Cortex of kidney (tissue), 1 donor: ENCODE data around the gene RNF138.
"Not testable (repeated sequence)": the region's sequence is repeated elsewhere in the genome, so short reads cannot be mapped to it uniquely, and the experiment has no call there.

ENCODE experiments used
- DNase-seq: peaks from one replicate; lab custom pipeline; 2025; lab: John Stamatoyannopoulos, UW

The RNF138 gene

GRCh38 chr18:32095900-32096229 lies 4.2 kb downstream of the RNF138 start:
- DNase-seq: no peak

GRCh38 chr18:32096946-32097345 lies 5.3 kb downstream of the RNF138 start:
- no peak for DNase-seq

GRCh38 chr18:32104516-32104915 lies 12.8 kb downstream of the RNF138 start:
- DNase-seq: no peak

- DNase-seq: no peak
Measured at GRCh38 chr18:32110005-32110404, 18.3 kb downstream of the RNF138 start.

GRCh38 chr18:32111706-32112105 lies 20.0 kb downstream of the RNF138 start:
- no peak for DNase-seq

- no peak for DNase-seq
Measured at GRCh38 chr18:32112826-32113225, 21.2 kb downstream of the RNF138 start.

GRCh38 chr18:32114293-32114942 lies 22.7 kb downstream of the RNF138 start:
- DNase-seq: no peak

- no peak for DNase-seq
Measured at GRCh38 chr18:32122039-32122438, 30.4 kb downstream of the RNF138 start.

GRCh38 chr18:32126538-32126937 lies 34.9 kb downstream of the RNF138 start:
- no peak for DNase-seq

- DNase-seq: no peak
Measured at GRCh38 chr18:32135625-32136024, 44.0 kb downstream of the RNF138 start.

- DNase-seq: no peak
Measured at GRCh38 chr18:32138332-32138982, 46.8 kb downstream of the RNF138 start.

- DNase-seq: no peak
Measured at GRCh38 chr18:32139835-32140283, 48.2 kb downstream of the RNF138 start.

GRCh38 chr18:32148185-32148870 lies 56.7 kb downstream of the RNF138 start:
- no peak for DNase-seq

- no peak for DNase-seq
Measured at GRCh38 chr18:32152705-32153448, 61.2 kb downstream of the RNF138 start.

GRCh38 chr18:32156855-32157254 lies 65.2 kb downstream of the RNF138 start:
- DNase-seq: no peak

- DNase-seq: no peak
Measured at GRCh38 chr18:32157580-32157979, 65.9 kb downstream of the RNF138 start.

- no peak for DNase-seq
Measured at GRCh38 chr18:32158108-32158624, 66.5 kb downstream of the RNF138 start.

- DNase-seq: not testable (repeated sequence)
Measured at GRCh38 chr18:32158631-32159030, 67.0 kb downstream of the RNF138 start.

GRCh38 chr18:32160547-32160946 lies 68.9 kb downstream of the RNF138 start:
- no peak for DNase-seq

GRCh38 chr18:32167980-32168730 lies 76.5 kb downstream of the RNF138 start:
- no peak for DNase-seq

- DNase-seq: no peak
Measured at GRCh38 chr18:32173654-32174053, 82.0 kb downstream of the RNF138 start.

GRCh38 chr18:32174719-32175118 lies 83.0 kb downstream of the RNF138 start:
- DNase-seq: no peak
